Breast epithelium (tissue), 4 donors: ENCODE measurements around the gene DCUN1D3. TPM values are rescaled to one million over a fixed set of nuclear protein-coding genes. Genes with fewer than 3 reads are reported as not detected.

Experiments used
- DNase-seq, 2 donors: peaks; one replicate each; pipeline ENCODE4 v3.0.0-alpha.2; 2019; ENCODE audit warnings: low spot score in 2 of 2
- H3K27ac ChIP-seq, 2 donors: fragments of 200-600 bp; sonication (generic) in 1 of 2; one replicate each; pipeline ENCODE4 v1.5.1; 2016 to 2019; ENCODE audit warnings: mild to moderate bottlenecking in 1 of 2
- H3K27me3 ChIP-seq, 2 donors: fragments of 200-600 bp; sonication (generic) in 1 of 2; one replicate each; pipeline versions ENCODE4 v1.5.1 to v1.6.0; 2017 to 2019; ENCODE audit warnings: control low read depth in 1 of 2, mild to moderate bottlenecking in 1 of 2
- H3K36me3 ChIP-seq: fragments of 200-600 bp; one replicate; pipeline ENCODE4 v1.5.1; 2019
- H3K4me1 ChIP-seq, 2 donors: fragments of 200-600 bp; sonication (generic); one replicate each; pipeline ENCODE4 v1.5.1; 2016 to 2019; ENCODE audit warnings: control low read depth in 1 of 2
- H3K4me3 ChIP-seq, 3 donors: fragments of 200-600 bp; sonication (generic); 1 replicate in 2 of 3; 2 replicates in 1 of 3; pipeline ENCODE4 v1.5.1; 2016 to 2019; ENCODE audit warnings: mild to moderate bottlenecking in 3 of 3, moderate library complexity in 2 of 3
- H3K9me3 ChIP-seq, 2 donors: fragments of 200-600 bp; sonication (generic) in 1 of 2; one replicate each; pipeline ENCODE4 v1.5.1; 2016 to 2019; ENCODE audit warnings: control low read depth in 1 of 2
- CTCF ChIP-seq, 3 donors: fragments of 450-650 bp; IDR thresholded peaks; one replicate each; pipeline ENCODE4 v1.5.1; 2016 to 2017; ENCODE audit warnings: antibody characterized with exemption in 3 of 3, mild to moderate bottlenecking in 3 of 3, moderate library complexity in 3 of 3
- POLR2A ChIP-seq: fragments of 450-650 bp; IDR thresholded peaks from one replicate; pipeline ENCODE4 v1.6.1; 2016; ENCODE audit warnings: antibody characterized with exemption, mild to moderate bottlenecking, moderate library complexity
- POLR2AphosphoS5 ChIP-seq, 3 donors: sonication (generic); formaldehyde crosslinking; IDR thresholded peaks; one replicate each; pipeline ENCODE4 v1.6.1; 2017; ENCODE audit warnings: antibody characterized with exemption in 3 of 3
- intact Hi-C: fragments of 100-400 bp; cut with DNase I; formaldehyde crosslinking; loops from one replicate; pipeline ENCODE4 v1.15.1; 2023; ENCODE audit warnings: low total_unique reads
- total RNA-seq, 3 donors: library from RNA; depleted of rRNA; stranded (reverse); fragments of >200 nt; gene quantifications; one replicate each; pipeline ENCODE4 v1.1.0, GENCODE V29; 2016

DCUN1D3 gene
- total RNA-seq, 3 donors from 2014 or later, result 22.7 to 43.8 (median 26.2) TPM

- peaks cover 0 to 20% of the 10 kb centered on the region in 2 donors for H3K4me1 ChIP-seq
- H3K27me3 ChIP-seq, result no peaks in the 10 kb centered on the region
- DNase-seq, result no peak
- H3K9me3 ChIP-seq, result no peaks in the 10 kb centered on the region
- intact Hi-C loops, result no loop called here
- TF ChIP-seq POLR2A (no peak), POLR2AphosphoS5 (IDR thresholded peaks at IDR 0.05) (no peak), CTCF (IDR thresholded peaks at IDR 0.05) (no peak)
- H3K4me3 ChIP-seq, result no peak overlapping the region
- no peaks in the 10 kb centered on the region for H3K36me3 ChIP-seq
- peak overlapping the region; percentile 39 to 54 for H3K27ac ChIP-seq
Observed at GRCh38 chr16:20879175-20880040, 20.8 kb downstream of the DCUN1D3 start.

GRCh38 chr16:20878682-20879147 lies 21.4 kb downstream of the DCUN1D3 start:
- TF ChIP-seq POLR2AphosphoS5 (IDR thresholded peaks at IDR 0.05), result no peak
- TF ChIP-seq CTCF (IDR thresholded peaks at IDR 0.05), result no peak
- no peak for TF ChIP-seq POLR2A
- no peaks in the 10 kb centered on the region for H3K36me3 ChIP-seq
- no peaks in the 10 kb centered on the region for H3K9me3 ChIP-seq
- intact Hi-C loops, result no loop called here
- peak overlapping the region; percentile 41 to 54 for H3K27ac ChIP-seq
- no peak overlapping the region for H3K4me3 ChIP-seq
- peaks cover 0 to 22% of the 10 kb centered on the region in 2 donors for H3K4me1 ChIP-seq
- no peaks in the 10 kb centered on the region for H3K27me3 ChIP-seq
- DNase-seq, result no peak

GRCh38 chr16:20875355-20875650 lies 24.9 kb downstream of the DCUN1D3 start:
- intact Hi-C loops, result no loop called here
- no peaks in the 10 kb centered on the region for H3K27me3 ChIP-seq
- DNase-seq, result no peak
- H3K27ac ChIP-seq, result no peak overlapping the region
- no peak overlapping the region for H3K4me3 ChIP-seq
- no peak for TF ChIP-seq POLR2AphosphoS5 (IDR thresholded peaks at IDR 0.05)
- TF ChIP-seq POLR2A, result no peak
- no peak for TF ChIP-seq CTCF (IDR thresholded peaks at IDR 0.05)
- H3K36me3 ChIP-seq, result no peaks in the 10 kb centered on the region
- H3K9me3 ChIP-seq, result no peaks in the 10 kb centered on the region
- peaks cover 5 to 31% of the 10 kb centered on the region in 2 donors for H3K4me1 ChIP-seq

DNA sequence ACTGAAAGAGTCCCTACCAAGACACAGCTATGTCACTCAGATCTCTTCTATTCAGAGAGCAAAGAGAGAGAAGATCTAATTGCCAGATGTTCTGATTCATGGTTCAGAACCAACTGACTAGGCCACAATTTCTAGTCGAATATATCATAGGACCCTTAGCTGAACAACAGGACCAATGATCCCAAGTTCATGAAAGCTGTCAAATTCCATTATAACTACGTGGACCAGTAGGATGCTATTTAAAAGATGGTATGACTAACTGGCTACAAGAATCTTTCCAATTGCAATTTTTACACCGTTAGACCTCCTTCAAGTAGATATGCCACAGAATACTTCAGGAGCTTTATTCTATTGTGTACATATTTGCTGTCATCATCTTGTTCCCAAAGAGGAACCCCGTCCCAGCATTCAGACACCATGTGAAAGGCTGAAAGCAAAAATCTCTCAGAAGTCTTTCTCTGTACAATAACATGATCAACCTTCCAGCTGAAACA lies 26.0 kb downstream of the DCUN1D3 start:
- Histone ChIP-seq H3K36me3 (no peaks in the 10 kb centered on the region), H3K4me1 (peaks cover 5 to 22% of the 10 kb centered on the region in 2 donors), H3K4me3 (no peak overlapping the region), H3K27me3 (no peaks in the 10 kb centered on the region), H3K9me3 (no peaks in the 10 kb centered on the region), H3K27ac (no peak overlapping the region)
- TF ChIP-seq POLR2A (no peak), POLR2AphosphoS5 (IDR thresholded peaks at IDR 0.05) (no peak), CTCF (IDR thresholded peaks at IDR 0.05) (no peak)
- no peak for DNase-seq
- intact Hi-C loops, result no loop called here

- DNase-seq, result no peak
- no peak overlapping the region for H3K27ac ChIP-seq
- no peaks in the 10 kb centered on the region for H3K9me3 ChIP-seq
- no peak for TF ChIP-seq POLR2AphosphoS5 (IDR thresholded peaks at IDR 0.05)
- H3K4me1 ChIP-seq, result peaks cover 10 to 21% of the 10 kb centered on the region in 2 donors
- H3K4me3 ChIP-seq, result no peak overlapping the region
- no peaks in the 10 kb centered on the region for H3K27me3 ChIP-seq
- intact Hi-C loops, result no loop called here
- H3K36me3 ChIP-seq, result no peaks in the 10 kb centered on the region
Observed at GRCh38 chr16:20873331-20873730, 26.8 kb downstream of the DCUN1D3 start.
